Aorta (tissue), 5 donors: ENCODE data around the gene ITGB2. TPM values are rescaled to one million over a fixed set of nuclear protein-coding genes. Genes with fewer than 3 reads are reported as not detected.
A peak's percentile ranks its signal among the peaks of the same experiment; 100 is the strongest.

Experiments
- ATAC-seq: fragments of 200-7000 bp; cut with Tn5 transposase; one replicate; pipeline ENCODE4 v1.9.1; 2022; ENCODE audit warnings: moderate library complexity; ENCODE audit not compliant: low FRiP score
- DNase-seq, 2 donors: peaks; one replicate each; pipeline ENCODE4 v3.0.0-alpha.2; 2020
- H3K27ac ChIP-seq, 2 donors: one replicate each; pipeline ENCODE4 v1.5.1; 2013; ENCODE audit warnings: low read length in 2 of 2, mild to moderate bottlenecking in 2 of 2, moderate library complexity in 2 of 2, control low read depth in 1 of 2, inconsistent platforms in 1 of 2, low read depth in 1 of 2
- H3K27me3 ChIP-seq, 2 donors: one replicate each; pipeline ENCODE4 v1.6.1; 2013; ENCODE audit warnings: control low read depth in 1 of 2, low read length in 1 of 2, mild to moderate bottlenecking in 1 of 2, moderate library complexity in 1 of 2; ENCODE audit not compliant: insufficient read depth in 2 of 2, control insufficient read depth in 1 of 2
- H3K36me3 ChIP-seq, 2 donors: one replicate each; pipeline ENCODE4 v1.6.1; 2013; ENCODE audit warnings: control low read depth in 1 of 2, low read length in 1 of 2, mild to moderate bottlenecking in 1 of 2; ENCODE audit not compliant: insufficient read depth in 2 of 2, control insufficient read depth in 1 of 2
- H3K4me1 ChIP-seq, 2 donors: one replicate each; pipeline ENCODE4 v1.6.1; 2013; ENCODE audit warnings: low read length in 2 of 2, control low read depth in 1 of 2, mild to moderate bottlenecking in 1 of 2, moderate library complexity in 1 of 2; ENCODE audit not compliant: insufficient read depth in 2 of 2, control insufficient read depth in 1 of 2
- H3K4me3 ChIP-seq, 2 donors: one replicate each; pipeline ENCODE4 v1.5.1; 2013; ENCODE audit warnings: low read length in 2 of 2, control low read depth in 1 of 2, mild to moderate bottlenecking in 1 of 2
- H3K9me3 ChIP-seq: one replicate; pipeline ENCODE4 v1.6.1; 2013; ENCODE audit warnings: mild to moderate bottlenecking, low read length; ENCODE audit not compliant: control insufficient read depth
- WGBS, 2 donors: extraction: QIAGEN DNeasy Blood & Tissue Kit; methylation state at CpG; one replicate each; pipeline ENCODE4 v1.1.7; 2013; 5-methylcytosine and 5-hydroxymethylcytosine counted together
- intact Hi-C, 2 donors: fragments of 100-400 bp; cut with DNase I; formaldehyde crosslinking; loops; one replicate each; pipeline versions ENCODE4 v1.14.2 to v1.15.0; 2022
- polyA plus RNA-seq, 2 donors: library from polyadenylated mRNA; stranded (reverse); fragments of 200-250 nt; gene quantifications; one replicate each; pipeline ENCODE4 v1.2.3, GENCODE V29; 2013
- total RNA-seq, 2 donors: library from RNA; stranded (reverse); fragmentation: NEBNext Ultra II Directional; extraction: Animal tissue kit (Norgen Biotek cat#: 25700); gene quantifications; one replicate each; pipeline ENCODE4 v1.2.1, GENCODE V29; 2021
- donor health status: healthy with polysubstance abuse.
- donor health status: Bipolar disorder and iron deficiency.
- donor health status: DM: no; HTN: no; CAD: no.
- donor health status: DM: no; HTN: no; CAD: no.
- donor health status: DM: yes; HTN: yes; CAD: no.

Gene ITGB2
- total and polyA plus RNA-seq, 4 donors: 6.7 to 110 (median 57.0) TPM

- intact Hi-C loops: no loop called here
- DNase-seq (peak; percentile 88 to 91), ATAC-seq (peak; percentile 65)
- Histone ChIP-seq H3K27ac (no peak overlapping the region), H3K9me3 (no peaks in the 10 kb centered on the region), H3K36me3 (no peaks in the 10 kb centered on the region), H3K27me3 (no peaks in the 10 kb centered on the region), H3K4me3 (no peak overlapping the region), H3K4me1 (no peaks in the 10 kb centered on the region)
- WGBS, 2 donors: 37 to 39% methylated on average over 16 to 19 of the region's 19 CpGs
Observed at GRCh38 chr21:44911384-44912157, 9.1 kb downstream of the ITGB2 start.

- no peak overlapping the region for H3K4me3 ChIP-seq
- H3K27me3 ChIP-seq: no peaks in the 10 kb centered on the region
- H3K9me3 ChIP-seq: no peaks in the 10 kb centered on the region
- no peaks in the 10 kb centered on the region for H3K4me1 ChIP-seq
- 47 to 53% methylated on average over 10 of the region's 10 CpGs for WGBS, 2 donors
- ATAC-seq (no peak), DNase-seq (no peak)
- H3K36me3 ChIP-seq: no peaks in the 10 kb centered on the region
- no peak overlapping the region for H3K27ac ChIP-seq
- intact Hi-C loops: no loop called here
Observed at GRCh38 chr21:44911068-44911383, 9.7 kb downstream of the ITGB2 start.

DNA sequence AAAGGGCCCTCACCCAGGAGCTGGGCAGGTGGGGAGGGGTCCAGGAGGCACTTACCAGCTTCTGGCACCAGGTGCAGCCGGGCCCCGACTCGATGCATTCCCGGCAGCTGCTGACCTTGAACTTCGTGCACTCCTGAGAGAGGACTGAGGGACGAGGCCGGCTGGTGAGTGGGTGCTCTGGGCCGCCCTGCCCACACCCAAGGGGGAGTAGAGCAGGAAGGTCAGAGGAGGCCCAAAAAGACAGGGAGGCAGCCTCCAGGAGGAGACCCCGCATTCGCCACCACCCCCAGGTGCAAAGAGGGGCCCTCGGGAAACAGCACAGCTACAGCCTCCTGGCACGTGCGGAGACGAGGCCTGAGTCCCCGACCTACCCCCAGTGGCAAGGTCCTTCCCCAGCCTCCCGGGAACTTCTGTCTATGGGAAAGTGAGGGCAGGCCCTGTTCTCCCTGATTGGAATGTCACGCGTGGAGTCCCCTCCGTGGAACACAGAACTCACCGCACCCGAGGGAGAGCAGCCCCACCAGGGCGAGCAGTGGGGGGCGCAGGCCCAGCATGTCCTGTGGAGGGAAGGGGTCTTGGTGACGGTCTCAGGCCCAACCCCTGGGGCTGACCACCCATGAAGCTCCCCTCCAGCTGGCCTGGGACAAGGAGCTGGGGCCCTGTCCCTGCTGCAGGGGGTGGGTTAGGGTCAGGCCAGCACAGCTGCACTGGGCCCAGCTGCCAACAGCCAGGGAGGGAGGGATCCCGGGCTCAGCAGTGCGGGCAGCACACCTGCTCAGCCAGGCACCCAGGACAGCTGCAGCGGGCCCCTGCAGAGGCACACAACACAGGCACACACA is 10.3 kb downstream of the ITGB2 start:
- Histone ChIP-seq H3K36me3 (no peaks in the 10 kb centered on the region), H3K27ac (no peak overlapping the region), H3K4me3 (no peak overlapping the region), H3K4me1 (no peaks in the 10 kb centered on the region), H3K9me3 (no peaks in the 10 kb centered on the region), H3K27me3 (no peaks in the 10 kb centered on the region)
- 87 to 89% methylated on average over 26 to 27 of the region's 27 CpGs for WGBS, 2 donors
- ATAC-seq: no peak
- intact Hi-C loops: no loop called here
- no peak for DNase-seq

DNA sequence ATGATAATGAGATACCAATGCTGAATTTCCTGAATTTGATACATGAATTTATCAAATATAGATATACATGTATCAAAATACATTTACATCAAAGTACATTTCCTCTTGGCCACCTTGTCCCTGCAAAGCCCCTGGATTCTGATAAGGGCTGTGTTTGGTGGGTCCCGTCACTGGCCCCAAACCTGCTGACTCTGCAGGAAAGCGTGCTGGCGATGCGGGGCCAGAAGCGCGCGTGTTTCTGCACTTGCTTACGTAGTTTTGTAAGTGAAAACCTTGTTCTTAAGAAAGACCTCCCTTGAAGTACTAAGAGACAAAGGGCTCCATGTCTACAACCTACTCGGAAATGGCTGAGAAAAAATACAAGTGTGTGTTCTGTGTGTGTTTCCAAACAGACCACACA is 11.0 kb downstream of the ITGB2 start:
- ATAC-seq (no peak), DNase-seq (no peak)
- Histone ChIP-seq H3K4me1 (no peaks in the 10 kb centered on the region), H3K4me3 (no peak overlapping the region), H3K27ac (no peak overlapping the region), H3K27me3 (no peaks in the 10 kb centered on the region), H3K9me3 (no peaks in the 10 kb centered on the region), H3K36me3 (no peaks in the 10 kb centered on the region)
- 94 to 96% methylated on average over 9 of the region's 9 CpGs for WGBS, 2 donors
- intact Hi-C loops: no loop called here

DNA sequence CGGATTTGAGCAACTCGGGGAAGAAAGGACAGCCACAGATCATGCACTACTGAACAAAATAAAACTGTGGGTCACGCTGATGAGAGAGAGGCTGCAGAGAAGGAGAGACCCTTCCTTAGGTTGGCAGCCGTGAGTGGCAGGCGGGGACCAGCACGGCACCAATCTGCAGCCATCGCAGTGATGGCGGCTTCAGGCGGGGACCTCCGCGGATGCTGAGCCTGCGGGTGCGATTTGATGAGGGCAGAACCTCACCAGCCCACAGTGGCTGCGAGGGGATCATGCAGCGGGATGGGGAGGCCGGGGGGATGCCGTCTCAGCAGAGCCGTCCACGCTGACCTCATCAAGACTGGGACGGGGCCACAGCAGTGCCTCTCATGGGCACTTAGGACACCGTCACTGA is 11.8 kb downstream of the ITGB2 start:
- no peak for DNase-seq
- no peaks in the 10 kb centered on the region for H3K36me3 ChIP-seq
- WGBS, 2 donors: 92 to 95% methylated on average over 21 of the region's 21 CpGs
- ATAC-seq: no peak
- no peaks in the 10 kb centered on the region for H3K27me3 ChIP-seq
- no peak overlapping the region for H3K4me3 ChIP-seq
- H3K27ac ChIP-seq: no peak overlapping the region
- intact Hi-C loops: no loop called here
- no peaks in the 10 kb centered on the region for H3K9me3 ChIP-seq
- H3K4me1 ChIP-seq: no peaks in the 10 kb centered on the region

- DNase-seq (peak in 1 of 2 donors; percentile 80), ATAC-seq (no peak)
- Histone ChIP-seq H3K9me3 (no peaks in the 10 kb centered on the region), H3K4me3 (no peak overlapping the region), H3K27me3 (no peaks in the 10 kb centered on the region), H3K27ac (no peak overlapping the region), H3K4me1 (no peaks in the 10 kb centered on the region), H3K36me3 (no peaks in the 10 kb centered on the region)
- intact Hi-C loops: no loop called here
- WGBS, 2 donors: 44% methylated on average over 25 of the region's 25 CpGs
Observed at GRCh38 chr21:44907966-44908895, 12.5 kb downstream of the ITGB2 start.

- no peak for ATAC-seq
- no peaks in the 10 kb centered on the region for H3K9me3 ChIP-seq
- no peak overlapping the region for H3K4me3 ChIP-seq
- no peaks in the 10 kb centered on the region for H3K27me3 ChIP-seq
- 83 to 87% methylated on average over 16 of the region's 16 CpGs for WGBS, 2 donors
- DNase-seq: no peak
- H3K36me3 ChIP-seq: no peaks in the 10 kb centered on the region
- no peaks in the 10 kb centered on the region for H3K4me1 ChIP-seq
- intact Hi-C loops: no loop called here
- H3K27ac ChIP-seq: no peak overlapping the region
Observed at GRCh38 chr21:44907225-44907965, 13.3 kb downstream of the ITGB2 start.

GRCh38 chr21:44905728-44906090 is 15.0 kb downstream of the ITGB2 start:
- DNase-seq: no peak
- intact Hi-C loops: no loop called here
- H3K27me3 ChIP-seq: no peaks in the 10 kb centered on the region
- ATAC-seq: no peak
- H3K27ac ChIP-seq: no peak overlapping the region
- H3K4me1 ChIP-seq: no peaks in the 10 kb centered on the region
- H3K4me3 ChIP-seq: no peak overlapping the region
- 92 to 93% methylated on average over 6 to 7 of the region's 7 CpGs for WGBS, 2 donors
- no peaks in the 10 kb centered on the region for H3K36me3 ChIP-seq
- no peaks in the 10 kb centered on the region for H3K9me3 ChIP-seq
